Suprapubic skin (tissue), 4 donors: ENCODE measurements around the gene DUSP15.

Experiments used
- CTCF ChIP-seq, 2 donors: fragments of 200-600 bp in 1 of 2; fragments of 450-650 bp in 1 of 2; sonication (generic) in 1 of 2; IDR thresholded peaks; one replicate each; pipeline ENCODE4 v1.5.1; 2016 to 2019; ENCODE audit warnings: antibody characterized with exemption in 2 of 2, mild to moderate bottlenecking in 1 of 2, moderate library complexity in 1 of 2
- EP300 ChIP-seq: sonication (generic); formaldehyde crosslinking; IDR thresholded peaks from one replicate; pipeline ENCODE4 v1.6.1; 2017; ENCODE audit warnings: antibody characterized with exemption
- POLR2AphosphoS5 ChIP-seq, 3 donors: sonication (generic); formaldehyde crosslinking; IDR thresholded peaks; one replicate each; pipeline ENCODE4 v1.6.1; 2017; ENCODE audit warnings: antibody characterized with exemption in 3 of 3

- TF ChIP-seq CTCF (IDR thresholded peaks at IDR 0.05) (no peak), EP300 (no peak), POLR2AphosphoS5 (IDR thresholded peaks at IDR 0.05) (no peak)
Measured at GRCh38 chr20:31906001-31906400, 35.7 kb upstream of the DUSP15 start.
